Nephron (organoid): Measurements from ENCODE around the gene EHF.

Experiments
- H3K27ac Mint-ChIP-seq, 3 experiments: 2 replicates each; pipeline ENCODE4 v1.8.0; 2020; ENCODE audit warnings: mixed read lengths in 3 of 3, mild to moderate bottlenecking in 2 of 3, moderate library complexity in 1 of 3
- H3K27me3 Mint-ChIP-seq: 2 replicates; pipeline ENCODE4 v1.8.0; 2021; ENCODE audit warnings: low read depth, mild to moderate bottlenecking, moderate library complexity, mixed read lengths
- H3K36me3 Mint-ChIP-seq: 2 replicates; pipeline ENCODE4 v1.8.0; 2020; ENCODE audit warnings: low read depth, mixed read lengths
- H3K4me1 Mint-ChIP-seq: 2 replicates; pipeline ENCODE4 v1.8.0; 2020; ENCODE audit warnings: mixed read lengths
- H3K4me3 Mint-ChIP-seq, 3 experiments: 2 replicates each; pipeline ENCODE4 v1.8.0; 2020; ENCODE audit warnings: mild to moderate bottlenecking in 3 of 3, mixed read lengths in 3 of 3, moderate library complexity in 2 of 3
- H3K9me3 Mint-ChIP-seq: 2 replicates; pipeline ENCODE4 v1.8.0; 2020; ENCODE audit warnings: mixed read lengths
- CTCF ChIP-seq, 3 experiments: fragments of 200-600 bp; sonication (generic); IDR thresholded peaks; one replicate each; pipeline ENCODE4 v1.5.0; 2021; ENCODE audit warnings: antibody characterized with exemption in 3 of 3; ENCODE audit not compliant: unreplicated experiment in 3 of 3

The EHF gene

DNA sequence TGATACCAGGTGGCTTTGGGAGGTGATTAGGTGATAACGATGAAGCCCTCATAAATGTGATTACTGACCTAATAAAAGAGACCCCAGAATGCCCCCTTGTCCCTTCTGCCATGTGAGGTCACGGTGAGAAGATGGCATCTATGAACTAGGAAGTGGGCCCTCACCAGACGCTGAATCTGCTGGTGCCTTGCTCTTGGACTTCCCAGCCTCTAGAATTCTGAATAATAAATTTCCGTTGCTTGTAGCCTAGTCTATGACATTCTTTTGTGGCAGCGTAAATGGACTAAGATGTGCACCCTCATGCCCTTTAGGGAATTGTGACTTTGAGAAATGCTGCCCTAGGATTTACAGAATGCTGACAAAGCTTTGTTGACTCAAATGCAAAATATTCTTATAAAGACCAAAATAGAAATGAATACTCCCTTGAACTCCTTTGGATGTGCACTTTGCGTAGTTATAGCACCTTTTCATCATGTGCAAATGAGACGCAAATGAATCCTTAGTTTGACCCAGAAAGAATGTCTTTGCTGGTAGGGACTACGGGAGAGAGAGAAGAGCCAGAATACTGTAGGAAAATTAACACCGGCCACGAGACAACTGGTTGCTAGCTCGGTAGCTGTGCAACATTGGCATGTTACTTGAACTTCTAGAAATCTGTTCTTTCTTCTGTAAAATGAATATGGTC lies 24.8 kb upstream of the EHF start:
- H3K27ac Mint-ChIP-seq, result no peak overlapping the region
- peaks cover 23% of the 10 kb centered on the region for H3K4me1 Mint-ChIP-seq
- no peaks in the 10 kb centered on the region for H3K36me3 Mint-ChIP-seq
- H3K9me3 Mint-ChIP-seq, result peaks cover 20% of the 10 kb centered on the region
- no peak overlapping the region for H3K4me3 Mint-ChIP-seq
- H3K27me3 Mint-ChIP-seq, result peaks cover 8% of the 10 kb centered on the region
- no peak for TF ChIP-seq CTCF (IDR thresholded peaks at IDR 0.05; ENCODE audit: unreplicated experiment in 3 of 3)

DNA sequence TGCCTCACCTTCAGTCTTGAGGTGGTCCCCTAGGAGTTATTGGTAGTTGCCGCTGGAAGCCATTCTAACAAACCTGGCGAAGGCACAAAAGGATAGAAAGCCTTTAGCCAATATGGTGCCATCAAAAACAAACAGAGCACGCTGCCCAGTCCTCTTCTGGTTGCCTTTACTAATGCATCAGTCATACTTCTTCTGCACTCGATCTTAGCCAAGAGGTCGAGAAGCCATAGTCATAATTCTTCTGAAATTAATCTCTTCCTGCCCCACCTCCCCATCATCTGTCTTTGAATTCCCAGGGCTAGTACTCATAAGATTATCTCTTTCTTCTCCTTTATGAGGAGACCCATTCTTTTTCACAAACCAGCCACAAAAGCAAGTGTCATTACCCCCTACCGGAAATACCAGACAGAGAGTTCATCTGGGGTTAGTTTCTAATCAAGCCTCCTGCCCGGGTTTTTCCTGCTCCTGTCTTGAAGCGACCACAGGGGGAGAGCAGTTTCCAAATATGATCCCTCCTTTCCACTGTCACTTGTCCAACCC lies 21.4 kb upstream of the EHF start:
- H3K4me3 Mint-ChIP-seq, result peak overlapping the region in 2 of 3 experiments; percentile 1 to 42
- peak overlapping the region; percentile 78 to 98 (median 91) for H3K27ac Mint-ChIP-seq
- TF ChIP-seq CTCF (IDR thresholded peaks at IDR 0.05; ENCODE audit: unreplicated experiment in 3 of 3), result no peak
- peaks cover 31% of the 10 kb centered on the region for H3K4me1 Mint-ChIP-seq
- no peaks in the 10 kb centered on the region for H3K36me3 Mint-ChIP-seq
- H3K27me3 Mint-ChIP-seq, result no peaks in the 10 kb centered on the region
- H3K9me3 Mint-ChIP-seq, result peaks cover 4% of the 10 kb centered on the region

DNA sequence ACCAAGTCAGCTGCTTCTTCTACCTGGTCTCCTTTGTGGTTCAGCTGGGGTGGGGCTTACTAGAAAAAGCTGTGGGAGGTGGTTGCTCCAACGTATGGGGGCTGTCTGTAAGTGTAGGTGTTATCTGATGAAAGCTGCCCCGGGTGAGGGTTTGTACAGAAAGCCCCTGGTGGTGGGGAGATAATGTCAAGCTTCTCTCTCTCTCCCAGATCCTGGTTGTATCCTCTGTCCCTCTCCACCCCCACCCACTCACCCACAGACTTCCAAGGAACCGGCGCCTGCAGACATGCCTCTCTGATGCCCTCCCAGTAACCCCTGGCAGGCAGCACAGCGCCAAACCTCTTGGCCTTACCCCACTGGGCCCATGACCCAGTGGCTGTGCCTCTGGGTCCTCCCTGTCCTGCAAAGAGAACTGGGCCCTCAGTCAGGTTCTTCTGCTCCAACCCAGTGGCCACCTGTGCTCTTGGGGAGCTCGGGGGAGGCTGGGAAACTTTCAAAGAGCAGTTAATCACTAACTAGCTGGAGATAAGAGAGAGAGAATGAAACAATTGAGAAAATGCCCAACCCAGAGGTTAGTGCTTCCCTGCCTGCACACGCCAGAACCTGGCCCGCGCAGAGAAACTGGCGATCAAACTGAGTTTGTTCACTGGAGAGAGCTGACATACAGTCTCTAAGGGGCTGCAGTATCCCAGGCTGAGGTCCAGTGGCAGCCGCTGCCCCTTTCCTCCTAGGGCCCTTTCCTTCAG lies 20.4 kb upstream of the EHF start:
- Mint-ChIP-seq H3K4me1 (peaks cover 31% of the 10 kb centered on the region), H3K9me3 (peaks cover 4% of the 10 kb centered on the region), H3K36me3 (no peaks in the 10 kb centered on the region), H3K4me3 (peak overlapping the region in 1 of 3 experiments; percentile 32), H3K27me3 (no peaks in the 10 kb centered on the region), H3K27ac (peak overlapping the region; percentile 78 to 98 (median 91))
- TF ChIP-seq CTCF (IDR thresholded peaks at IDR 0.05; ENCODE audit: unreplicated experiment in 3 of 3), result no peak

DNA sequence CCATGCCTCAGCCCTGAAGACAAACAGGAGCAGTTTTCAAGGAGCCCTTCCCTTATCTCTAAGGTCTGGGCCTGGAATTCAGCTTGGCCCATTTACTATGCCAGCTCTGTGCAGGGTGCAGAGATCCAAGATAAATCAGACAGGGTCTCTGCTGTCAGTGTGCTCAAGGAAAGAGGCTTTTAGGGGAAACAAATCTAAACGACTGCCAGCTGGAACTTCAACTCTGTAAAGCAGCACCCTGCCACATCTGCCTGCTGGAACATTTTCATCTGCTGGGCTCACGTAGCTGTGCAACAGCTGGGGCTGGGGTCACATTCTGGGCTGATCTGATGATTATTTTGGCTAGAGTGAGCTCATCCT lies 19.8 kb upstream of the EHF start:
- peak overlapping the region; percentile 78 to 98 (median 91) for H3K27ac Mint-ChIP-seq
- peaks cover 31% of the 10 kb centered on the region for H3K4me1 Mint-ChIP-seq
- H3K27me3 Mint-ChIP-seq, result no peaks in the 10 kb centered on the region
- peak overlapping the region in 1 of 3 experiments; percentile 5 for H3K4me3 Mint-ChIP-seq
- no peak for TF ChIP-seq CTCF (IDR thresholded peaks at IDR 0.05; ENCODE audit: unreplicated experiment in 3 of 3)
- no peaks in the 10 kb centered on the region for H3K9me3 Mint-ChIP-seq
- no peaks in the 10 kb centered on the region for H3K36me3 Mint-ChIP-seq

DNA sequence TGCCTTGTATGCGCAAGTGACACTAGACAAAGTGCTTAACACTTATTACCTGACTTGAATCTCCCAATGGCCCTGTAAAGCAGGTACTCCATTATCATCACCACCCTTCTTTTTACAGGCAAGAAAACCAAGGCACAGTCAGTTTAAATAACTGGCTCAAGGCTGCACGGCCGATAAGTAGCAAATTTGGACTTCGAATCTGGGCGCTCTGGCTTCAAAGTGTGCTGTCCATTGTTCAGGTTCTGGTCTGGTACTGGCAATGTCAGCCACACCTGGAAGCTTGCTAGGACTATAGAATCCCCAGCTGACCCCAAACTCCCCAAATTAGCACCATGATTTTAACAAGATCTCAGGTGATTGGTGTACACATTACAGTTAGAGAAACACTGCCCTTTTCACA lies 19.3 kb upstream of the EHF start:
- no peaks in the 10 kb centered on the region for H3K36me3 Mint-ChIP-seq
- H3K4me1 Mint-ChIP-seq, result peaks cover 31% of the 10 kb centered on the region
- peak overlapping the region; percentile 78 to 98 (median 91) for H3K27ac Mint-ChIP-seq
- H3K27me3 Mint-ChIP-seq, result no peaks in the 10 kb centered on the region
- H3K4me3 Mint-ChIP-seq, result peak overlapping the region in 1 of 3 experiments; percentile 5
- TF ChIP-seq CTCF (IDR thresholded peaks at IDR 0.05; ENCODE audit: unreplicated experiment in 3 of 3), result no peak
- no peaks in the 10 kb centered on the region for H3K9me3 Mint-ChIP-seq
